GM12878 (cell line): ENCODE results near the gene RPS6KL1. TPM values are rescaled to one million over a fixed set of nuclear protein-coding genes. Genes with fewer than 3 reads are reported as not detected.
A peak's percentile ranks its signal among the peaks of the same experiment; 100 is the strongest.

Experiments used
- ATAC-seq: fragments of 200-7000 bp; cut with Tn5 transposase; 3 replicates; pipeline ENCODE4 v1.9.1; 2020; ENCODE audit warnings: mild to moderate bottlenecking, moderate library complexity
- BruUV-seq: library from RNA; stranded (reverse); fragments of 400-500 nt; replicated peaks from 2 replicates; lab custom pipeline; 2021; lab: Mats Ljungman, UMichigan
- CTCF ChIA-PET: fragments of 300-600 bp; sonication (Branson Sonifier 250); formaldehyde crosslinking; extraction: SDS; loops from one replicate; lab custom pipeline; 2021; ENCODE audit warnings: inconsistent platforms; lab: Yijun Ruan, JAX
- POLR2A ChIA-PET: fragments of 350-600 bp; formaldehyde crosslinking; extraction: SDS; loops from one replicate; lab custom pipeline; 2021; ENCODE audit warnings: inconsistent platforms; lab: Charles Lee
- RAD21 ChIA-PET: fragments of 300-600 bp; sonication (Branson Sonifier 250); formaldehyde crosslinking; loops from one replicate; lab custom pipeline; 2023; ENCODE audit warnings: antibody characterized with exemption; ENCODE audit not compliant: unreplicated experiment; lab: Charles Lee
- SMC1A ChIA-PET: fragments of 300-600 bp; sonication (Branson Sonifier 250); formaldehyde crosslinking; loops from one replicate; lab custom pipeline; 2023; ENCODE audit not compliant: unreplicated experiment, uncharacterized antibody; lab: Charles Lee
- DNase-seq: peaks from one replicate; pipeline ENCODE4 v3.0.0-alpha.2; 2011; ENCODE audit warnings: low read depth, low spot score
- FAIRE-seq: peaks from 3 replicates; lab custom pipeline; 2011; peaks lifted over from hg19 to GRCh38; lab: Jason Lieb, UNC
- H2AFZ ChIP-seq: 2 replicates; pipeline ENCODE4 v1.6.0; 2011; ENCODE audit warnings: low read depth, low read length, control low read depth; ENCODE audit not compliant: control insufficient read depth
- H3K27ac ChIP-seq: 2 replicates; pipeline ENCODE4 v1.5.1; 2011; ENCODE audit warnings: control low read depth; ENCODE audit not compliant: control insufficient read depth, insufficient read depth
- H3K27me3 ChIP-seq, 2 experiments: replicated peaks in 1 of 2; 2 replicates each; pipeline versions ENCODE4 v1.6.0 to v1.6.1; 2011; ENCODE audit warnings: low read length in 1 of 2; ENCODE audit not compliant: control insufficient read depth in 2 of 2, insufficient read depth in 2 of 2
- H3K36me3 ChIP-seq, 2 experiments: 2 replicates each; pipeline ENCODE4 v1.5.1; 2011; ENCODE audit warnings: low read length in 1 of 2; ENCODE audit not compliant: control insufficient read depth in 2 of 2, insufficient read depth in 2 of 2
- H3K4me1 ChIP-seq: 2 replicates; pipeline ENCODE4 v1.6.1; 2011; ENCODE audit warnings: mild to moderate bottlenecking, low read length, moderate library complexity, mixed read lengths; ENCODE audit not compliant: control insufficient read depth, insufficient read depth
- H3K4me2 ChIP-seq: 2 replicates; pipeline ENCODE4 v1.6.0; 2011; ENCODE audit warnings: control low read depth; ENCODE audit not compliant: control insufficient read depth, insufficient read depth
- H3K4me3 ChIP-seq: fragments of 200-600 bp; sonication (generic); 2 replicates; pipeline ENCODE4 v1.5.1; 2016
- H3K79me2 ChIP-seq: 2 replicates; pipeline ENCODE4 v1.6.0; 2011; ENCODE audit warnings: low read length; ENCODE audit not compliant: control insufficient read depth, insufficient read depth
- H3K9ac ChIP-seq: 2 replicates; pipeline ENCODE4 v1.8.0; 2011; ENCODE audit warnings: low read length, control low read depth, mixed read lengths; ENCODE audit not compliant: control insufficient read depth, insufficient read depth
- H3K9me3 ChIP-seq: replicated peaks from 3 replicates; pipeline ENCODE4 v1.5.1; 2011; ENCODE audit warnings: mild to moderate bottlenecking, low read length; ENCODE audit not compliant: control insufficient read depth, insufficient read depth
- H4K20me1 ChIP-seq: 2 replicates; pipeline ENCODE4 v1.6.0; 2011; ENCODE audit not compliant: control insufficient read depth, insufficient read depth
- BACH1 ChIP-seq: fragments of 450-650 bp; IDR thresholded peaks from 2 replicates; pipeline ENCODE4 v1.6.1; 2017; ENCODE audit warnings: mild to moderate bottlenecking, borderline replicate concordance
- BCL3 ChIP-seq: IDR thresholded peaks from 2 replicates; pipeline ENCODE4 v1.6.1; 2011; ENCODE audit warnings: borderline replicate concordance, low read depth, mild to moderate bottlenecking, moderate library complexity, low read length; ENCODE audit not compliant: insufficient read depth, poor library complexity, severe bottlenecking
- BRCA1 ChIP-seq: IDR thresholded peaks from 2 replicates; pipeline ENCODE4 v1.6.1; 2011; ENCODE audit warnings: low read depth, low read length, improper control_type of control experiment
- CBX3 ChIP-seq: fragments of 200-600 bp; sonication (generic); IDR thresholded peaks from 2 replicates; pipeline ENCODE4 v1.6.1; 2016; ENCODE audit warnings: low read depth, borderline replicate concordance
- DPF2 ChIP-seq: fragments of 450-650 bp; IDR thresholded peaks from 2 replicates; pipeline ENCODE4 v1.6.1; 2017; ENCODE audit warnings: mild to moderate bottlenecking
- FOS ChIP-seq: IDR thresholded peaks from 3 replicates; pipeline ENCODE4 v1.6.1; 2011; ENCODE audit warnings: borderline replicate concordance; ENCODE audit not compliant: insufficient read length; ENCODE audit errors: extremely low read depth
- HDAC6 ChIP-seq: fragments of 200-600 bp; sonication (generic); IDR thresholded peaks from one replicate; pipeline ENCODE4 v1.8.0; 2017; ENCODE audit warnings: antibody characterized with exemption; ENCODE audit not compliant: unreplicated experiment
- MAX ChIP-seq: IDR thresholded peaks from 2 replicates; pipeline ENCODE4 v1.6.1; 2012; ENCODE audit warnings: low read depth, low read length, improper control_type of control experiment
- MEF2B ChIP-seq: fragments of 450-650 bp; IDR thresholded peaks from 2 replicates; pipeline ENCODE4 v1.6.1; 2018; ENCODE audit warnings: mild to moderate bottlenecking, moderate library complexity; ENCODE audit not compliant: partially characterized antibody, poor library complexity, severe bottlenecking
- MYC ChIP-seq: IDR thresholded peaks from 2 replicates; pipeline ENCODE4 v1.6.1; 2011; ENCODE audit warnings: mild to moderate bottlenecking, low read length, moderate library complexity, inconsistent platforms; ENCODE audit not compliant: insufficient read depth, insufficient replicate concordance, insufficient read length, severe bottlenecking
- NFYB ChIP-seq: IDR thresholded peaks from 2 replicates; pipeline ENCODE4 v1.6.1; 2011; ENCODE audit warnings: low read depth, mild to moderate bottlenecking, low read length, improper control_type of control experiment, moderate library complexity; ENCODE audit not compliant: insufficient read depth
- RAD51 ChIP-seq: fragments of 450-650 bp; IDR thresholded peaks from 2 replicates; pipeline ENCODE4 v1.6.1; 2016; ENCODE audit warnings: moderate library complexity, mild to moderate bottlenecking, inconsistent platforms
- RUNX3 ChIP-seq: IDR thresholded peaks from 2 replicates; pipeline ENCODE4 v1.6.1; 2012; ENCODE audit warnings: low read length, inconsistent platforms
- SP1 ChIP-seq: IDR thresholded peaks from one replicate; pipeline ENCODE4 v1.6.1; 2011; ENCODE audit warnings: low read depth, low read length
- USF1 ChIP-seq: IDR thresholded peaks from 2 replicates; pipeline ENCODE4 v1.6.1; 2011; ENCODE audit warnings: borderline replicate concordance, low read depth, mild to moderate bottlenecking, moderate library complexity, mixed read lengths, low read length; ENCODE audit not compliant: insufficient read depth; ENCODE audit errors: extremely low read length
- ZBTB40 ChIP-seq: fragments of 450-650 bp; IDR thresholded peaks from 2 replicates; pipeline ENCODE4 v1.6.1; 2016; ENCODE audit warnings: mild to moderate bottlenecking, moderate library complexity, borderline replicate concordance
- ZNF217 ChIP-seq: fragments of 450-650 bp; IDR thresholded peaks from 2 replicates; pipeline ENCODE4 v1.6.1; 2017; ENCODE audit warnings: antibody characterized with exemption, mild to moderate bottlenecking
- WGBS: methylation state at CpG from one replicate; pipeline ENCODE4 v1.1.6; 2016; ENCODE audit warnings: low lambda C conversion rate; ENCODE audit not compliant: insufficient replicate concordance, insufficient coverage; ENCODE audit errors: missing lambda C conversion rate; 5-methylcytosine and 5-hydroxymethylcytosine counted together
- in situ Hi-C: fragments of 300-500 bp; cut with MboI; formaldehyde crosslinking; loops from 9 replicates; pipeline ENCODE4 v1.14.3; 2018; ENCODE audit warnings: mixed read lengths
- intact Hi-C: fragments of 100-400 bp; cut with micrococcal nuclease; formaldehyde crosslinking; loops from one replicate; pipeline ENCODE4 v1.14.2; 2022; ENCODE audit not compliant: unreplicated experiment
- polyA plus RNA-seq, 11 experiments: library from polyadenylated mRNA; depleted of rRNA in 4 of 11; unstranded in 6 of 11; stranded (reverse) in 5 of 11; fragments of >200 nt; fragmentation: Nextera tagmentation in 4 of 11; fragmentation: Illumina TruSeq in 1 of 11; extraction: Ambion mirVana in 4 of 11; extraction: Trizol in 1 of 11; gene quantifications; 1 replicate in 1 of 11; 2 replicates in 10 of 11; pipeline versions ENCODE4 v1.2.1 to v1.2.3, GENCODE V29; 2011 to 2016; ENCODE audit warnings: inconsistent platforms in 2 of 11, missing spikeins in 2 of 11, low read depth in 1 of 11
- total RNA-seq, 4 experiments: library from RNA; depleted of rRNA in 3 of 4; stranded (reverse); fragments of >200 nt in 3 of 4; fragmentation: Illumina TruSeq in 1 of 4; extraction: Trizol in 1 of 4; gene quantifications; 2 replicates each; pipeline versions ENCODE4 v1.2.1 to v1.2.3, GENCODE V29; 2013 to 2021

Gene RPS6KL1
- total and polyA plus RNA-seq, 10 of the 15 experiments (the other 5 are each of a cell fraction or from before 2014, with no cell fraction given): 0.04 to 4.2 (median 2.0) TPM

GRCh38 chr14:74942181-74942580, 19.1 kb upstream of the RPS6KL1 start:
- no peaks in the 10 kb centered on the region; the same call in 2 of the 3 replicates for H3K9me3 ChIP-seq
- H3K4me2 ChIP-seq: peak overlapping the region; percentile 83
- in situ Hi-C loops: no loop called here
- H3K4me1 ChIP-seq: peaks cover 45% of the 10 kb centered on the region
- intact Hi-C loops: loop anchor here (1.0 to 10.0 kb wide), 2 partner anchors 60 to 363 kb away; partner anchors contain the start of gene EIF2B2
- H4K20me1 ChIP-seq: no peaks in the 10 kb centered on the region
- WGBS: 3% methylated on average over 12 of the region's 12 CpGs
- FAIRE-seq: no peak
- no peaks in the 10 kb centered on the region for H3K79me2 ChIP-seq
- H3K9ac ChIP-seq: peak overlapping the region; percentile 72
- no peaks in the 10 kb centered on the region for H3K27me3 ChIP-seq
- POLR2A ChIA-PET: interaction anchor here (0.7 to 2.2 kb wide), 11 partner anchors 8 to 146 kb away, joined by 3 to 8 read pairs (median 3); partner anchors contain the start of genes EIF2B2, PGF and RPS6KL1
- H3K27ac ChIP-seq: peak overlapping the region; percentile 55
- CTCF ChIA-PET: interaction anchor here (0.6 to 9.1 kb wide), 10 partner anchors 8 to 359 kb away, joined by 3 to 129 read pairs (median 4); no protein-coding TSS in a partner anchor
- BruUV-seq: TSS peak; percentile 76
- H3K36me3 ChIP-seq: no peaks in the 10 kb centered on the region
- SMC1A ChIA-PET: interaction anchor here (0.9 to 1.9 kb wide), 8 partner anchors 11 to 146 kb away, joined by 3 to 8 read pairs (median 4); partner anchors contain the start of gene ACYP1
- RAD21 ChIA-PET: interaction anchor here (0.7 to 1.9 kb wide), 11 partner anchors 9 to 572 kb away, joined by 3 to 8 read pairs (median 4); partner anchors contain the start of genes ACYP1 and EIF2B2
- ATAC-seq: peak; percentile 10
- H2AFZ ChIP-seq: peak overlapping the region; percentile 84
- H3K4me3 ChIP-seq: peak overlapping the region; percentile 48
- DNase-seq: no peak
- TF ChIP-seq MYC: no peak
- TF ChIP-seq MEF2B: peak; percentile 96
- TF ChIP-seq RUNX3: peak; percentile 45
- no peak for TF ChIP-seq BRCA1
- no peak for TF ChIP-seq USF1
- TF ChIP-seq MAX: peak; percentile 63; the same call in 1 of the 2 replicates
- TF ChIP-seq BACH1: no peak
- no peak for TF ChIP-seq SP1
- TF ChIP-seq ZNF217: no peak
- no peak for TF ChIP-seq ZBTB40
- no peak for TF ChIP-seq CBX3
- TF ChIP-seq FOS: no peak
- peak; percentile 22 for TF ChIP-seq BCL3
- TF ChIP-seq HDAC6: no peak
- TF ChIP-seq NFYB: no peak
- peak; percentile 43; the same call in 1 of the 2 replicates for TF ChIP-seq RAD51
- 0 out of 2 replicates have a peak, but pooled peaks have one; percentile 8 for TF ChIP-seq DPF2
